Sigmoid colon (tissue), 7 donors: ENCODE data around the gene C9orf153. TPM values are rescaled to one million over a fixed set of nuclear protein-coding genes. Genes with fewer than 3 reads are reported as not detected.

Source experiments
- DNase-seq: peaks from one replicate; pipeline ENCODE4 v3.0.0-alpha.2; 2019
- H3K27ac ChIP-seq, 4 donors: fragments of 200-600 bp; sonication (generic); one replicate each; pipeline ENCODE4 v1.5.1; 2016 to 2019; ENCODE audit warnings: mild to moderate bottlenecking in 1 of 4
- H3K27me3 ChIP-seq, 3 donors: fragments of 200-600 bp; sonication (generic); one replicate each; pipeline ENCODE4 v1.5.1; 2019; ENCODE audit warnings: mild to moderate bottlenecking in 1 of 3
- H3K36me3 ChIP-seq, 4 donors: fragments of 200-600 bp; sonication (generic); one replicate each; pipeline ENCODE4 v1.5.1; 2016 to 2019
- H3K4me1 ChIP-seq, 4 donors: fragments of 200-600 bp; sonication (generic); one replicate each; pipeline ENCODE4 v1.5.1; 2017 to 2019
- H3K4me3 ChIP-seq, 4 donors: fragments of 200-600 bp; sonication (generic); one replicate each; pipeline ENCODE4 v1.5.1; 2017 to 2019; ENCODE audit warnings: mild to moderate bottlenecking in 2 of 4, moderate library complexity in 1 of 4
- H3K9me3 ChIP-seq, 4 donors: fragments of 200-600 bp in 3 of 4; sonication (generic) in 3 of 4; one replicate each; pipeline versions ENCODE4 v1.5.1 to v1.6.1; 2013 to 2019
- CTCF ChIP-seq, 4 experiments: fragments of 450-650 bp in 3 of 4; fragments of 200-600 bp in 1 of 4; IDR thresholded peaks; one replicate each; pipeline ENCODE4 v1.5.1; 2016 to 2019; ENCODE audit warnings: antibody characterized with exemption in 4 of 4, mild to moderate bottlenecking in 3 of 4, moderate library complexity in 2 of 4
- EP300 ChIP-seq, 4 donors: sonication (generic); formaldehyde crosslinking; IDR thresholded peaks; one replicate each; pipeline ENCODE4 v1.6.1; 2017; ENCODE audit warnings: antibody characterized with exemption in 4 of 4
- POLR2A ChIP-seq, 2 donors: fragments of 450-650 bp; IDR thresholded peaks; one replicate each; pipeline ENCODE4 v1.6.1; 2016; ENCODE audit warnings: antibody characterized with exemption in 2 of 2, mild to moderate bottlenecking in 2 of 2, moderate library complexity in 2 of 2
- POLR2AphosphoS5 ChIP-seq, 4 donors: sonication (generic); formaldehyde crosslinking; IDR thresholded peaks; one replicate each; pipeline ENCODE4 v1.6.1; 2017; ENCODE audit warnings: antibody characterized with exemption in 4 of 4
- WGBS, 2 donors: extraction: QIAGEN DNeasy Blood & Tissue Kit; methylation state at CpG; one replicate each; pipeline ENCODE4 v1.1.7; 2013; 5-methylcytosine and 5-hydroxymethylcytosine counted together
- intact Hi-C: fragments of 100-400 bp; cut with DNase I; formaldehyde crosslinking; loops from one replicate; pipeline ENCODE4 v1.15.1; 2023
- polyA plus RNA-seq, 3 donors: library from polyadenylated mRNA; stranded (reverse); fragments of 200-250 nt; gene quantifications; one replicate each; pipeline ENCODE4 v1.2.3, GENCODE V29; 2013
- total RNA-seq, 4 donors: library from RNA; depleted of rRNA; stranded (reverse); fragments of >200 nt; gene quantifications; one replicate each; pipeline ENCODE4 v1.1.0, GENCODE V29; 2016
- donor health status: healthy with polysubstance abuse.
- donor health status: Bipolar disorder and iron deficiency.
- donor health status: healthy.

C9orf153 gene
- total and polyA plus RNA-seq, 7 donors, result 0.09 to 0.99 (median 0.27) TPM; not detected in 4

GRCh38 chr9:86241216-86241615 is 18.2 kb downstream of the C9orf153 start:
- no peak for DNase-seq
- Histone ChIP-seq H3K27ac (no peak overlapping the region), H3K4me3 (no peak overlapping the region), H3K9me3 (no peaks in the 10 kb centered on the region), H3K36me3 (no peaks in the 10 kb centered on the region), H3K4me1 (peaks cover 0 to 18% (median 10%) of the 10 kb centered on the region in 4 donors), H3K27me3 (no peaks in the 10 kb centered on the region)
- intact Hi-C loops, result no loop called here
- no peak for TF ChIP-seq EP300 (IDR thresholded peaks at IDR 0.05)
- TF ChIP-seq CTCF (IDR thresholded peaks at IDR 0.05), result no peak
- no peak for TF ChIP-seq POLR2AphosphoS5 (IDR thresholded peaks at IDR 0.05)
- no peak for TF ChIP-seq POLR2A (IDR thresholded peaks at IDR 0.05)
- 84 to 89% methylated on average over 7 of the region's 7 CpGs for WGBS, 2 donors

- H3K27me3 ChIP-seq, result no peaks in the 10 kb centered on the region
- no peak overlapping the region for H3K27ac ChIP-seq
- H3K4me1 ChIP-seq, result peaks cover 0 to 18% (median 10%) of the 10 kb centered on the region in 4 donors
- no peaks in the 10 kb centered on the region for H3K9me3 ChIP-seq
- DNase-seq, result no peak
- WGBS, 2 donors, result 71 to 81% methylated on average over 10 of the region's 10 CpGs
- no peaks in the 10 kb centered on the region for H3K36me3 ChIP-seq
- no peak for TF ChIP-seq POLR2A (IDR thresholded peaks at IDR 0.05)
- no peak for TF ChIP-seq POLR2AphosphoS5 (IDR thresholded peaks at IDR 0.05)
- no peak for TF ChIP-seq CTCF (IDR thresholded peaks at IDR 0.05)
- TF ChIP-seq EP300 (IDR thresholded peaks at IDR 0.05), result no peak
- H3K4me3 ChIP-seq, result no peak overlapping the region
- intact Hi-C loops, result no loop called here
Measured at GRCh38 chr9:86238861-86239770, 20.3 kb downstream of the C9orf153 start.

- Histone ChIP-seq H3K27me3 (no peaks in the 10 kb centered on the region), H3K9me3 (no peaks in the 10 kb centered on the region), H3K4me3 (no peak overlapping the region), H3K27ac (no peak overlapping the region), H3K4me1 (no peaks in the 10 kb centered on the region), H3K36me3 (peaks cover 0 to 8% (median 0%) of the 10 kb centered on the region in 4 donors)
- intact Hi-C loops, result no loop called here
- DNase-seq, result no peak
- no peak for TF ChIP-seq EP300 (IDR thresholded peaks at IDR 0.05)
- TF ChIP-seq POLR2A (IDR thresholded peaks at IDR 0.05), result no peak
- no peak for TF ChIP-seq POLR2AphosphoS5 (IDR thresholded peaks at IDR 0.05)
- TF ChIP-seq CTCF (IDR thresholded peaks at IDR 0.05), result no peak
- 85 to 86% methylated on average over 2 of the region's 2 CpGs for WGBS, 2 donors
Measured at GRCh38 chr9:86230858-86231257, 28.6 kb downstream of the C9orf153 start.

- no peak for TF ChIP-seq POLR2A (IDR thresholded peaks at IDR 0.05)
- TF ChIP-seq CTCF (IDR thresholded peaks at IDR 0.05), result no peak
- no peak for TF ChIP-seq POLR2AphosphoS5 (IDR thresholded peaks at IDR 0.05)
- TF ChIP-seq EP300 (IDR thresholded peaks at IDR 0.05), result no peak
- Histone ChIP-seq H3K27ac (no peak overlapping the region), H3K27me3 (no peaks in the 10 kb centered on the region), H3K4me3 (no peak overlapping the region), H3K36me3 (no peaks in the 10 kb centered on the region), H3K9me3 (no peaks in the 10 kb centered on the region), H3K4me1 (no peaks in the 10 kb centered on the region)
- 88 to 93% methylated on average over 4 of the region's 4 CpGs for WGBS, 2 donors
- intact Hi-C loops, result no loop called here
- no peak for DNase-seq
Measured at GRCh38 chr9:86222667-86223066, 36.8 kb downstream of the C9orf153 start.
